Panc1 (cell line): Measurements from ENCODE around the gene SLC4A1. TPM values are rescaled to one million over a fixed set of nuclear protein-coding genes. Genes with fewer than 3 reads are reported as not detected.

Experiments used
- ATAC-seq: fragments of 200-7000 bp; cut with Tn5 transposase; 2 replicates; pipeline ENCODE4 v1.9.1; 2020; ENCODE audit warnings: mild to moderate bottlenecking, moderate library complexity
- BruUV-seq: library from RNA; stranded (reverse); fragments of 400-500 nt; replicated peaks from 2 replicates; lab custom pipeline; 2021; lab: Mats Ljungman, UMichigan
- CTCF ChIA-PET: fragments of 300-600 bp; sonication (Branson Sonifier 250); formaldehyde crosslinking; loops from one replicate; lab custom pipeline; 2022; ENCODE audit warnings: antibody characterized with exemption; lab: Charles Lee
- POLR2A ChIA-PET: fragments of 300-600 bp; sonication (Branson Sonifier 250); formaldehyde crosslinking; loops from one replicate; lab custom pipeline; 2022; ENCODE audit warnings: antibody characterized with exemption; lab: Charles Lee
- DNase-seq: peaks from one replicate; pipeline ENCODE4 v3.0.0-alpha.2; 2010; ENCODE audit warnings: low read depth, low spot score
- H3K27ac ChIP-seq: 2 replicates; pipeline ENCODE4 v1.5.1; 2011; ENCODE audit warnings: mild to moderate bottlenecking, low read length, inconsistent platforms
- H3K27me3 ChIP-seq: fragments of 200-500 bp; sonication (Bioruptor generic); 2 replicates; pipeline ENCODE4 v1.6.0; 2014; ENCODE audit warnings: low read length, inconsistent platforms; ENCODE audit not compliant: control insufficient read depth, insufficient read depth
- H3K36me3 ChIP-seq: fragments of 200-500 bp; sonication (Bioruptor generic); 2 replicates; pipeline ENCODE4 v1.5.1; 2014; ENCODE audit warnings: inconsistent platforms, mild to moderate bottlenecking, low read length, moderate library complexity; ENCODE audit not compliant: control insufficient read depth, insufficient read depth
- H3K4me1 ChIP-seq: 2 replicates; pipeline ENCODE4 v1.5.1; 2011; ENCODE audit warnings: inconsistent platforms, mild to moderate bottlenecking, low read length, moderate library complexity; ENCODE audit not compliant: control insufficient read depth, insufficient read depth
- H3K4me3 ChIP-seq, 2 experiments: 2 replicates each; pipeline ENCODE4 v1.5.1; 2011 to 2012; ENCODE audit warnings: low read depth in 2 of 2, low read length in 2 of 2, mild to moderate bottlenecking in 2 of 2, inconsistent platforms in 1 of 2, moderate library complexity in 1 of 2
- H3K9me3 ChIP-seq: fragments of 200-500 bp; sonication (Bioruptor generic); 2 replicates; pipeline ENCODE4 v1.5.1; 2014; ENCODE audit warnings: low read depth, mild to moderate bottlenecking, inconsistent platforms, low read length, moderate library complexity; ENCODE audit not compliant: control insufficient read depth, insufficient read depth
- CTCF ChIP-seq: fragments of 450-650 bp; IDR thresholded peaks from 2 replicates; pipeline ENCODE4 v1.5.1; 2017; ENCODE audit warnings: mild to moderate bottlenecking
- POLR2AphosphoS5 ChIP-seq: IDR thresholded peaks from 2 replicates; pipeline ENCODE4 v1.6.1; 2012; ENCODE audit warnings: mild to moderate bottlenecking, low read depth, low read length, moderate library complexity
- REST ChIP-seq, 2 experiments: IDR thresholded peaks; 2 replicates each; pipeline ENCODE4 v1.6.1; 2011 to 2012; ENCODE audit warnings: low read depth in 2 of 2, control low read depth in 1 of 2, low read length in 1 of 2, mild to moderate bottlenecking in 1 of 2, moderate library complexity in 1 of 2; ENCODE audit not compliant: insufficient read depth in 1 of 2
- SIN3A ChIP-seq: IDR thresholded peaks from 2 replicates; pipeline ENCODE4 v1.6.1; 2012; ENCODE audit warnings: low read depth, mild to moderate bottlenecking, low read length, moderate library complexity, borderline replicate concordance; ENCODE audit not compliant: insufficient read depth
- TCF7L2 ChIP-seq: IDR thresholded peaks from 2 replicates; pipeline ENCODE4 v1.6.1; 2011; ENCODE audit warnings: mild to moderate bottlenecking, low read depth, low read length, inconsistent platforms
- in situ Hi-C: cut with HindIII; loops from 2 replicates; pipeline ENCODE4 v1.10.0; 2016; ENCODE audit warnings: low sequenced_read_pairs, low pct_unique_long_range_greater_than_20kb
- intact Hi-C: fragments of 100-400 bp; cut with micrococcal nuclease; formaldehyde crosslinking; loops from one replicate; pipeline ENCODE4 v1.10.0; 2022; ENCODE audit not compliant: unreplicated experiment
- total RNA-seq: library from RNA; stranded (reverse); gene quantifications from one replicate; pipeline ENCODE4 v1.2.1, GENCODE V29; 2021; ENCODE audit not compliant: unreplicated experiment

The SLC4A1 gene
- total RNA-seq, 1 experiment from 2014 or later: not detected

- Histone ChIP-seq H3K27ac (no peak overlapping the region), H3K9me3 (no peaks in the 10 kb centered on the region), H3K36me3 (no peaks in the 10 kb centered on the region), H3K4me1 (no peaks in the 10 kb centered on the region), H3K27me3 (no peaks in the 10 kb centered on the region), H3K4me3 (no peak overlapping the region)
- TF ChIP-seq POLR2AphosphoS5: no peak
- no peak for TF ChIP-seq SIN3A
- TF ChIP-seq CTCF: no peak
- no peak for TF ChIP-seq TCF7L2
- TF ChIP-seq REST (IDR thresholded peaks at IDR 0.05; ENCODE audit: insufficient read depth in 1 of 2, low read depth in 2 of 2, low read length in 1 of 2): no peak
- CTCF ChIA-PET: no interaction called here
- ATAC-seq (no peak), DNase-seq (no peak)
- POLR2A ChIA-PET: no interaction called here
- intact Hi-C loops (no loop called here), in situ Hi-C loops (no loop called here)
- no TSS peak for BruUV-seq
These were observed 15.5 kb upstream of the SLC4A1 start for GRCh38 chr17:44283344-44284023.

GRCh38 chr17:44282264-44282663 lies 14.3 kb upstream of the SLC4A1 start:
- DNase-seq: no peak
- CTCF ChIA-PET: no interaction called here
- no TSS peak for BruUV-seq
- no peak overlapping the region for H3K4me3 ChIP-seq
- no peaks in the 10 kb centered on the region for H3K27me3 ChIP-seq
- no peaks in the 10 kb centered on the region for H3K9me3 ChIP-seq
- POLR2A ChIA-PET: no interaction called here
- TF ChIP-seq SIN3A: no peak
- TF ChIP-seq POLR2AphosphoS5: no peak
- no peak for TF ChIP-seq TCF7L2
- no peak for TF ChIP-seq CTCF
- TF ChIP-seq REST (IDR thresholded peaks at IDR 0.05; ENCODE audit: insufficient read depth in 1 of 2, low read depth in 2 of 2, low read length in 1 of 2): no peak
- H3K27ac ChIP-seq: no peak overlapping the region
- ATAC-seq: no peak
- H3K4me1 ChIP-seq: no peaks in the 10 kb centered on the region
- no peaks in the 10 kb centered on the region for H3K36me3 ChIP-seq
- in situ Hi-C loops (no loop called here), intact Hi-C loops (no loop called here)
